Activated CD8-positive, alpha-beta memory T cell treated with anti-CD3 and anti-CD28 coated beads for 24 hours (primary cell): ENCODE measurements around the gene HTR7.

Experiments used
- DNase-seq: peaks from one replicate; pipeline ENCODE4 v3.0.0-alpha.2; 2020

HTR7 gene

DNA sequence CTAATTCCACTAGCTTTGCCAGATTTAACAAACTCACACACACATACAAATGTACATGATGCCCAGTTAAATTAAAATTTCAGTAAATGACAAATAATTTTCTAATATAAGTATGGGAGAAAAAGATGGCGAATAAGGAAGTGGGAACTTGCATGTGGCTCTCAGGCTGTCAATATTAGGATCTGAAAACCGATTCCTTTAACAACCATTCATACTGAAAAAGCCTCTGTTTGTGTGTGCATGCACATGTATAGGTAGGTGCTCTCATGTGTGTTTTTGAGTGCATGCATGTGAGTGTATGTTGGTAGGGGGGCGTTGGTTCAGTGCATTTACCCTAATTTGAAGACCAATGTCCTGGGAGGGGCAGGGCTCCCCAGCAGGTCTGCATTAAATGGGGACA, 125.3 kb downstream of the HTR7 start:
- no peak for DNase-seq

DNA sequence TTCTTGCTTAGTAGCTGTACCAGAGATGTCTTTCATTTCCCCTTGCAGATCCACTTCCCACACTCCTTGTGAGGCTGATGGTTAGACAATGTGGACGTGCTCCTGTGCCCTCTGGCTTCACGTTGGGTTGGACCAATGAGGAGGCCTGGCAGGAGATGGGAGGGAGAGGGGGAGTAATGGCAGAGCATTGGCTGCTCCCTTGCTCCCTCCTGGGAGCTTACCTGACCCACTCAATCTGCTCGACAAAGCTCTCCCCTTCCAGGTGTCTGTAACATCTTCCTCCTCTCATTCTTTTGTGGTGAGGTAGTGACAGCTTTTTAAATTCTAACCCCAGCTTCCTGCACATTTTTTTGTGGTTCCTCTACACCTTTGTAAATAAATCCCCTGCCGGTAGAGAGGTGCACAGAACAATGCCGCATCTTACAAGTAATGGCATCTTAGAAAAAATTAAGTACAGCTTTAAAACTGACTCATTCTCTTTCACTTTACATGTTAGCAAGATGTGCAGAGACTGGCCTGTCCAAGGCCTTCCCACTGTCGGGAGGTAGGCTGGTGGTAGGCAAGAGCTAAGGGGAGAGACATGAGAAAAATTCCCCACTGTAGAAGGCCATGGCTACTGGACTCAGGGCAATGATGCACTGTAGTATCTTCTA, 134.3 kb downstream of the HTR7 start:
- DNase-seq = no peak

DNA sequence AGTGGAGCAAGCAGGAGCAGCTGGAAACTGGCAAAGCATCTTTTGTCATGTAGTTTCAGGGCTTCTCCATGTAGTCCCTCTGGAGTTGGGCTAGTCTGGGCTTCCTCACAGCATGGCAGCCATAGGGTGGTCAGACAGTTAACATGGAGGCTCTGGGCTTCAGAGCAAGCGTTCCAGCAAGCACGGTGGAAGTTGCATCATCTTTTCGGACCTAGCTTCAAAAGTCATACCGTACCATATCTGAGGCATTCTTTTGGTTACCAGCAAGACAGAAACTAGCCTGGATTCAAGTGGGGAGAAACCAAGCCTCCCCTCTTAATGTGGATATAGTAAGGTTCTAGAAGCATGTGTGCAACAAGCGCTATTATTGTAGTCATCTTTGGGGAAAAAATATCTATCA, 135.0 kb downstream of the HTR7 start:
- DNase-seq = no peak

DNA sequence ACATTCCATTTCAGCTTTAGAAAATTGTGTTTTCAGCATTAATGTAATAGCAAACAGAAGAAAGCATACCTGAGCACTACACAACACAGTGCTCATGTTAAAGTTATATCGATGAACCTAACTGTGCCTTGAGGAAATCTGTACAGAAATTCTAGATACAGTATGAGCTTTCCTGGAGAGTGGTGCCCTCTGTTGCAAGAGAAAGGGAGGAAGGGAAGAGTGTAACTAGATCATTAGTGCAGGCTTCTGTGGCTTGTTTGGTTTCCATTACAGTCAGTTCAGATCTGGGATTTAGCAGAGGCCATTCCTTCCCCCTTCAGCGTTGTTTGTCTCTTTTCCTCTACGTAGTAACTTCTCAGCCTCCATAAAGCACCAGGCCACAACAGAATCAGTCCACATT, 139.7 kb downstream of the HTR7 start:
- no peak for DNase-seq

DNA sequence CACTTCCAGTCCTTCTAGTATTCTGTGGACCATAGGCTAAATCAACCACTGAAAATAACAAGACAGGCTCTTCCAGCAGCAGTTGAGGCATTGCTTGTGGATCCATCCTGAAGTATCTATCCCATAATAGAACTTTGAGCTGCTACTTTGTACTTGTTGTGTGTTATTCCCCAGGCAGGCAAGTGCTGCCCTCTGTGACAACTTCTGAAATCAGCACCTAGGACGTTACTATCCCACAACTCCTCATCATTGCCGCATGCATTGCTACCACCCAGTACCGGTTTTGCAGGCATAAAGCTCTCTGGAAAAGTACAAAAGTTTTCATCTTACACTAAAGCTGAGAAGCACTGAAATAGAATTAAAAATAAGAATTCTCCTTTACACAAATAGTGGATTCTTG, 145.3 kb downstream of the HTR7 start:
- no peak for DNase-seq

DNA sequence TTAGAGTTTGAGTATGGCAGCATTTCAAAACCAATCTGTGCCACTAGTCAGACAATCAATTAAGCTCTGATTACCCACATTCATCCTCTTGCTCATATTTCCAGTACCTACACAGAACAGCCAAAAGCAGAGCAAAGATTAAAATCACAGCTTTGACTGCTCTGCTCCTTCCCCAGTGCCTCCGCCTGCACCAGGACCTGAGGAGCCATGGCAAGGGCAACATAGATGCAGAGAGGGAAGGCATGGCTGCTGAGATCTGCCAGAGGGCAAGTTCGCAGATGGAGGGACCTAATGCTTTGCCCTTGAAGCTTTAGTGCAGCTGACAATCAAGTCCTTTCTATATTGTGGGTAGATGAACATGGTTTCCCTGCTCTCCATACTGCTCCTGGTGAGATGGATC, 148.1 kb downstream of the HTR7 start:
- DNase-seq = no peak

DNA sequence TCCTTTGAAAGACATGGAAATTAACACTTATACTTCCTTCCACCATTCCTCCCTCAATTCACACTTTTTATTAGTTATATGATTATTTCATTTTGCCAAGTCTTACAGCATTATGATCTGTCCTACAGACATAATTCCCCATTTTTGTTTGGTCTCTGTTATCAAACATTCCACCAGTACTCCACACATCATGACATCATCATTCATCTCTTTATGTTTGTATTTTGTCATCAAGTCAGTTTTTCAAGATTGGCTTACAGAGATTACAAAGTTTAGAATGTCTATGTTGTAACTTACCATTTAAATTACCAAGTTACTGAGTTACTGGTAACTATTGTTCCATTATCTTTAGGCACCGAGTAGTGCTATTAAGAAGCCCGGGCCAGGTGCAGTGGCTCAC, 150.2 kb downstream of the HTR7 start:
- no peak for DNase-seq

DNA sequence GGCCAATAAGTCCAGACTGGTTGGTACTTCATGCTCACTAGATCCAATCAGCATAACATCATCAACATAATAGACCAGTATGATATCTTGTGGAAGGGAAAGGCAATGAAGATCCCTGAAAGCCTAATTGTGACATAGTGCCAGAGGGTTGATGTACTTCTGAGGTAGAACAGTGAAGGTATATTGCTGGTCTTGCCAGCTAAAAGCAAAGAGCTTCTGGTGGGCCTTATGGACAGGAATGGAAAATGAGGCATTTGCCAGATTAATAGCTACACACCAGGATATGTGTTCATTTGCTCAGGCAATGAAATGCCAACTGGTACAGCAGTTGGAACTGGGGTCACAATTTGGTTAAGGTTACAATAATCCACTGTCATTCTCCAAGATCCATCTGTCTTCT, 156.4 kb downstream of the HTR7 start:
- DNase-seq = no peak

DNA sequence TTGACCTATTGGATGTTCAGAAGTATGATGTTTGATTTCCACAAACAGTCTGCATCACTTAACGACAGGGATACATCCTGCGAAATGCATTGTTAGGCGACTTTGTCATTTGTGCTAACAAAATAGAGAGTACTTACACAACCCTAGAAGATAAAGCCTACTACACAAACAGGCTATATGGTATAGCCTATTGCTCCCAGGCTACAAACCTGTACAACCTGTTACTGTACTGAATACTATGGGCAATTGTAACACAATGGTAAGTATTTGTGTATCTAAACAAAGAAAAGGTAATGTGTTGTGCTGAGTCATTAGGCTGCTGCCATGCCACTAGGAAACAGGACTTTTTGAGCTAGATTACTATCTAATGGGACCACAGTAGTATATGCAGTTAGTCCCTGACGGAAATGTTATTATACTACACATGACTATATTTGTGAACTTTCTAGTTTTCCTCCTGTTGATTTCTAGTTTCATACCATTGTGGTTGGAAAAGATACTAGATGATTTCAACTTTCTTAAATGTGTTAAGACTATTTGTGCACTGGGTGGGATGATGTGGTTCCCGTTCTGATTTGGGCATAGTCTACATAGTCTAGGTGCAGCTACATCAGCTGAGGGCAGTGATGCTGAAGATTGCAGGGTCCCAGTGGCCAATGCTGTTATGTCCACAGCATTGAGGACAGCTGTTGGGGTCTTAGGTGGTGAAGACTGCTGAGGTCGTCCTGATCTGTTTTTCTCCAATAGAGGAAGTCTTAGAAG, 161.7 kb downstream of the HTR7 start:
- DNase-seq = no peak
